ENCODE measurements around the gene LAPTM5.

GRCh38 chr1:30686236-30686935 lies 71.2 kb downstream of the LAPTM5 start:
- TF ChIP-seq, protein P1, sequence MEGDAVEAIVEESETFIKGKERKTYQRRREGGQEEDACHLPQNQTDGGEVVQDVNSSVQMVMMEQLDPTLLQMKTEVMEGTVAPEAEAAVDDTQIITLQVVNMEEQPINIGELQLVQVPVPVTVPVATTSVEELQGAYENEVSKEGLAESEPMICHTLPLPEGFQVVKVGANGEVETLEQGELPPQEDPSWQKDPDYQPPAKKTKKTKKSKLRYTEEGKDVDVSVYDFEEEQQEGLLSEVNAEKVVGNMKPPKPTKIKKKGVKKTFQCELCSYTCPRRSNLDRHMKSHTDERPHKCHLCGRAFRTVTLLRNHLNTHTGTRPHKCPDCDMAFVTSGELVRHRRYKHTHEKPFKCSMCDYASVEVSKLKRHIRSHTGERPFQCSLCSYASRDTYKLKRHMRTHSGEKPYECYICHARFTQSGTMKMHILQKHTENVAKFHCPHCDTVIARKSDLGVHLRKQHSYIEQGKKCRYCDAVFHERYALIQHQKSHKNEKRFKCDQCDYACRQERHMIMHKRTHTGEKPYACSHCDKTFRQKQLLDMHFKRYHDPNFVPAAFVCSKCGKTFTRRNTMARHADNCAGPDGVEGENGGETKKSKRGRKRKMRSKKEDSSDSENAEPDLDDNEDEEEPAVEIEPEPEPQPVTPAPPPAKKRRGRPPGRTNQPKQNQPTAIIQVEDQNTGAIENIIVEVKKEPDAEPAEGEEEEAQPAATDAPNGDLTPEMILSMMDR (IDR thresholded peaks at IDR 0.05) = no peak
- TF ChIP-seq EP300 (IDR thresholded peaks at IDR 0.05) (no peak), POLR2AphosphoS5 (IDR thresholded peaks at IDR 0.05) (no peak)

All from gastroesophageal sphincter (tissue), 3 donors.